Esophagus (tissue), 2 donors: ENCODE measurements around the gene PNMA5. TPM values are rescaled to one million over a fixed set of nuclear protein-coding genes. Genes with fewer than 3 reads are reported as not detected.
"Not testable (repeated sequence)": the region's sequence is repeated elsewhere in the genome, so short reads cannot be mapped to it uniquely, and the experiment has no call there.

Experiments
- H3K27ac ChIP-seq, 2 donors: one replicate each; pipeline ENCODE4 v1.5.1; 2013; ENCODE audit warnings: low read depth in 2 of 2, mild to moderate bottlenecking in 2 of 2, inconsistent platforms in 1 of 2, low read length in 1 of 2, moderate library complexity in 1 of 2
- H3K27me3 ChIP-seq, 2 donors: one replicate each; pipeline ENCODE4 v1.6.1; 2013; ENCODE audit warnings: low read length in 2 of 2, control low read depth in 1 of 2, mild to moderate bottlenecking in 1 of 2; ENCODE audit not compliant: insufficient read depth in 2 of 2, control insufficient read depth in 1 of 2
- H3K36me3 ChIP-seq, 2 donors: one replicate each; pipeline ENCODE4 v1.6.1; 2013; ENCODE audit warnings: low read length in 1 of 2; ENCODE audit not compliant: control insufficient read depth in 2 of 2, insufficient read depth in 2 of 2
- H3K4me1 ChIP-seq, 2 donors: one replicate each; pipeline ENCODE4 v1.6.1; 2013; ENCODE audit warnings: low read length in 1 of 2; ENCODE audit not compliant: control insufficient read depth in 2 of 2, insufficient read depth in 2 of 2
- H3K4me3 ChIP-seq, 2 donors: one replicate each; pipeline ENCODE4 v1.5.1; 2013; ENCODE audit warnings: low read length in 2 of 2, mild to moderate bottlenecking in 2 of 2, low read depth in 1 of 2, moderate library complexity in 1 of 2
- H3K9me3 ChIP-seq, 2 donors: one replicate each; pipeline ENCODE4 v1.6.1; 2013; ENCODE audit warnings: mild to moderate bottlenecking in 2 of 2, low read depth in 1 of 2, low read length in 1 of 2, moderate library complexity in 1 of 2; ENCODE audit not compliant: control insufficient read depth in 2 of 2, insufficient read depth in 1 of 2
- WGBS, 2 donors: extraction: QIAGEN DNeasy Blood & Tissue Kit; methylation state at CpG; one replicate each; pipeline ENCODE4 v1.1.7; 2013; 5-methylcytosine and 5-hydroxymethylcytosine counted together
- polyA plus RNA-seq, 2 donors: library from polyadenylated mRNA; stranded (reverse); fragments of 200-250 nt; gene quantifications; one replicate each; pipeline ENCODE4 v1.2.3, GENCODE V29; 2013
- donor health status: healthy with polysubstance abuse.
- donor health status: Bipolar disorder and iron deficiency.

PNMA5 gene
- polyA plus RNA-seq, 2 donors, result not detected

GRCh38 chrX:153003981-153004380 is 10.1 kb upstream of the PNMA5 start:
- 78 to 85% methylated on average over 4 of the region's 4 CpGs for whole genome bisulfite sequencing, 2 donors
- Histone ChIP-seq H3K27ac (no peak overlapping the region), H3K27me3 (peaks cover 0 to 4% of the 10 kb centered on the region in 2 donors)

GRCh38 chrX:153002182-153002581 is 8.3 kb upstream of the PNMA5 start:
- H3K4me3 ChIP-seq, H3K27me3 ChIP-seq, H3K9me3 ChIP-seq, H3K4me1 ChIP-seq, H3K36me3 ChIP-seq, H3K27ac ChIP-seq: not testable (repeated sequence)
- WGBS, 2 donors, result 71 to 74% methylated on average over 2 of the region's 2 CpGs

More at GRCh38 chrX:153003981-153004380, 10.1 kb upstream of the PNMA5 start:
- H3K9me3 ChIP-seq, result peaks cover 0 to 4% of the 10 kb centered on the region in 2 donors
- no peak overlapping the region for H3K4me3 ChIP-seq
- H3K36me3 ChIP-seq, result no peaks in the 10 kb centered on the region
- no peaks in the 10 kb centered on the region for H3K4me1 ChIP-seq

DNA sequence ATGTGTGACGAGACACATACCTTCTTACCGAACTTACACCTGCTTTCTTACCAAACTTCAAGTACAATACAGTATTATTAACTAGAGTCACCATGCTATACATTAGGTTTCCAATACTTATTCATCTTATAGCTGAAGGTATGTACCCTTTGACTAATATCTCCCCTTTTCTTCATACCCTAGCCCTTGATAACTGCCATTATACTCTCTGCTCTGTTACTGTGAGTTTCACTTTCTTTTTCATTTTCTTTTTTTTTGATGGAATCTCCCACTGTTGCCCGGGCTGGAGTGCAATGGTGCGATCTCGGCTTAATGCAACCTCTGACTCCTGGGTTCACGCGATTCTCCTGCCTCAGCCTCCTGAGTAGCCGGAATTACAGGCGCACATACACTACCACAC is 3.4 kb upstream of the PNMA5 start:
- no peaks in the 10 kb centered on the region for H3K36me3 ChIP-seq
- H3K4me1 ChIP-seq, result no peaks in the 10 kb centered on the region
- H3K4me3 ChIP-seq, result no peak overlapping the region
- H3K27me3 ChIP-seq, result no peaks in the 10 kb centered on the region
- H3K27ac ChIP-seq, result no peak overlapping the region
- 89 to 91% methylated on average over 9 of the region's 9 CpGs for WGBS, 2 donors
- H3K9me3 ChIP-seq, result peaks cover 0 to 3% of the 10 kb centered on the region in 2 donors

DNA sequence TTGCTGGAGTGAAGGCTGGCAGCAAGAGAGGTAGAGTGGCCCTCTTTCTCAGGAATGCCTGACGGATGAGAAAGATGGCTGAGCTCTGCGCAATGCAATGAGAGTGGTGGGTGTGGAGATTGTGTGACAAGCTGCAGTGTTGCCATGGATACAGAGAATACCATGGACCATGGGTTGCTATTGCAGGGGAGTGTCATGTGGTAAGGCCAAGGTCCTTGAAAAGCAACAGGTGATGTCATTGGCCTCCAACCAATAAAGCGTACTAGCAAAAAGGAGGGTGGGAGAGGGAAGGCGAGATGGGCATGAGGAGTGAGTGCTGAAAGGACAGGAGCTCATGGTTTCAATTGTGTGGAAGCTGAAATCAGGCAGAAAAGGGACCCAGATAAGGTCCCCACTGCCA is 1.8 kb downstream of the PNMA5 start:
- Histone ChIP-seq H3K4me1 (no peaks in the 10 kb centered on the region), H3K9me3 (peaks cover 0 to 3% of the 10 kb centered on the region in 2 donors), H3K4me3 (no peak overlapping the region), H3K36me3 (no peaks in the 10 kb centered on the region), H3K27ac (no peak overlapping the region), H3K27me3 (no peaks in the 10 kb centered on the region)
- 74 to 88% methylated on average over 4 of the region's 4 CpGs for WGBS, 2 donors

- H3K4me1 ChIP-seq, result no peaks in the 10 kb centered on the region
- H3K27ac ChIP-seq, result no peak overlapping the region
- WGBS, 2 donors, result 79 to 84% methylated on average over 5 of the region's 5 CpGs
- H3K4me3 ChIP-seq, result no peak overlapping the region
- no peaks in the 10 kb centered on the region for H3K36me3 ChIP-seq
- H3K9me3 ChIP-seq, result peaks cover 0 to 3% of the 10 kb centered on the region in 2 donors
- no peaks in the 10 kb centered on the region for H3K27me3 ChIP-seq
Measured at GRCh38 chrX:152991123-152991522, 2.8 kb downstream of the PNMA5 start.

- no peak overlapping the region for H3K4me3 ChIP-seq
- no peaks in the 10 kb centered on the region for H3K4me1 ChIP-seq
- peaks cover 0 to 3% of the 10 kb centered on the region in 2 donors for H3K9me3 ChIP-seq
- H3K27ac ChIP-seq, result no peak overlapping the region
- H3K27me3 ChIP-seq, result no peaks in the 10 kb centered on the region
- 62 to 66% methylated on average over 8 of the region's 8 CpGs for WGBS, 2 donors
- H3K36me3 ChIP-seq, result no peaks in the 10 kb centered on the region
Measured at GRCh38 chrX:152989292-152989658, 4.6 kb downstream of the PNMA5 start.

DNA sequence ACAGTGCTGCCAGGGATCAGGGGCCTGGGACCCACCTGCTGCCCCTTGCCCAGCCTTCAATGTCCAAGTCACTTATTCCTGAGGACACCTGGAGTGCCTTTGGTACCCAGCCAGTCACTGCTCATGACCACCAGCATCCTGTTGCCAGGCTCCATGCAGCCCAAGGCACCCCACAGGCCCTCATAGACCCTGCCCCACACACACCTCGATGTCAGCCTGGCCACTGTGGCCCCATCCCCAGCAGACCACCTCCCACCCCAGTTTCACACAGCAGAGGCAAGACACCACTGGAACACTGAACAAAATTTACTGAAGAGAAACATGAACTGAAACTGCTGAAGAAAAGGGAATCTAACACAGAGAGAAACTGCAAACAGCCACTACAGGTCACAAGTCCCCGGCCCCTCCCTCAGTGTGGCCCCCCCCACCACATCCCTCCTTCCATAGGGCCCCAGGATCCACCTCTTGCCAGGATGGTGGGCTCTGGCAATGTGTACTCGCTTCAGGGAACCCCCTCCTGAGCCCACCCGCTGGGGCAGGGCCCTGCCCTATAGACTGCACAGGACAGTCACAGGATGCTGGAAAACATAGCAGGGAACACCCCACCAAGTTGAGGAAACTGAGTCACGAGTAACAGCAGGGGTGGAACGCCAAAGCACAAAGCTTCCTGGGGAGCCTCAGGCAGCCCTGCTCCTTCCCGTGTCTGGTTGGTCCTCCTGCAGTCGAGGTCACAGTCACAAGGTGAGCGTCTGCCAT is 5.2 kb downstream of the PNMA5 start:
- Histone ChIP-seq H3K27me3 (no peaks in the 10 kb centered on the region), H3K4me1 (no peaks in the 10 kb centered on the region), H3K4me3 (no peak overlapping the region), H3K36me3 (no peaks in the 10 kb centered on the region), H3K9me3 (peaks cover 0 to 3% of the 10 kb centered on the region in 2 donors), H3K27ac (no peak overlapping the region)
- WGBS, 2 donors, result 64 to 73% methylated on average over 9 of the region's 9 CpGs

DNA sequence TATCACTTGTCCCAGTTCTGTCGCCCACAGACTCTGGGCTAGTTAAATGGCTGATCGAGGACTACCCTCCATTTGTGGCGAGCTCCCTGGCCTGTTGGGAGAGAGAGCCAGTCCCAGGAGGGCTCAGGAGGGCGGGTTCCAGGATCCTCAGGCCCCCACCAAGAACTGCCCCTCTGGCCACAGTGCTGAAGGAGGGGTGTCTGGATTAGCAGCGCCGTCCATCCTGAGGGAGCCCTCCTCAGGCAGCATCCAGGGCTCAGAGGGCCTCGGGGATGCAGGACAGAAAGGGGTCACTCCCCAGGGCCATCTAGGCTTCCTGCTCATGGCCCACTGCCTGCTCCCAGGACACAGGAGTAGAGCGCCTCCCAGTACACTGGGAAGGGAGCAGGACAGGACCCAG is 6.1 kb downstream of the PNMA5 start:
- Histone ChIP-seq H3K9me3 (no peaks in the 10 kb centered on the region), H3K36me3 (no peaks in the 10 kb centered on the region), H3K4me3 (no peak overlapping the region), H3K27ac (no peak overlapping the region), H3K27me3 (no peaks in the 10 kb centered on the region), H3K4me1 (no peaks in the 10 kb centered on the region)
- WGBS, 2 donors, result 83 to 92% methylated on average over 7 to 8 of the region's 8 CpGs

- not testable (repeated sequence) for H3K4me1 ChIP-seq, H3K9me3 ChIP-seq, H3K36me3 ChIP-seq, H3K27me3 ChIP-seq, H3K4me3 ChIP-seq, H3K27ac ChIP-seq
- 91 to 96% methylated on average over 3 to 5 of the region's 10 CpGs for WGBS, 2 donors
Measured at GRCh38 chrX:152987156-152987555, 6.8 kb downstream of the PNMA5 start.

- H3K36me3 ChIP-seq, H3K4me3 ChIP-seq, H3K4me1 ChIP-seq, H3K27me3 ChIP-seq, H3K9me3 ChIP-seq, H3K27ac ChIP-seq: not testable (repeated sequence)
- WGBS, 2 donors, result 67 to 80% methylated on average over 1 of the region's 4 CpGs
Measured at GRCh38 chrX:152985383-152985782, 8.5 kb downstream of the PNMA5 start.
